NCI-H1417 (cell line): ENCODE data around the gene TMEM132D.

Experiments
- DNase-seq, 3 experiments: peaks; one replicate each; lab custom pipeline; 2025; lab: John Stamatoyannopoulos, UW

TMEM132D gene

GRCh38 chr12:129339336-129339735, 564.5 kb downstream of the TMEM132D start:
- DNase-seq, result no peak

GRCh38 chr12:129337413-129337812, 566.4 kb downstream of the TMEM132D start:
- DNase-seq, result no peak

- DNase-seq, result no peak
These were observed 568.1 kb downstream of the TMEM132D start for GRCh38 chr12:129335773-129336172.

GRCh38 chr12:129332286-129332685, 571.5 kb downstream of the TMEM132D start:
- peak in 1 of 3 experiments; percentile 70 for DNase-seq

- no peak for DNase-seq
These were observed 572.3 kb downstream of the TMEM132D start for GRCh38 chr12:129331356-129332085.

GRCh38 chr12:129328235-129328634, 575.6 kb downstream of the TMEM132D start:
- peak in 1 of 3 experiments; percentile 85 for DNase-seq

GRCh38 chr12:129325566-129325965, 578.3 kb downstream of the TMEM132D start:
- peak in 1 of 3 experiments; percentile 68 for DNase-seq

- no peak for DNase-seq
These were observed 591.8 kb downstream of the TMEM132D start for GRCh38 chr12:129312048-129312447.

GRCh38 chr12:129310346-129310745, 593.5 kb downstream of the TMEM132D start:
- no peak for DNase-seq

- DNase-seq, result peak in 1 of 3 experiments; percentile 7
These were observed 598.0 kb downstream of the TMEM132D start for GRCh38 chr12:129305851-129306250.

- DNase-seq, result no peak
These were observed 599.3 kb downstream of the TMEM132D start for GRCh38 chr12:129304529-129304928.

- no peak for DNase-seq
These were observed 603.8 kb downstream of the TMEM132D start for GRCh38 chr12:129300011-129300410.

- no peak for DNase-seq
These were observed 604.9 kb downstream of the TMEM132D start for GRCh38 chr12:129298921-129299320.

- no peak for DNase-seq
These were observed 607.2 kb downstream of the TMEM132D start for GRCh38 chr12:129296671-129297070.

- no peak for DNase-seq
These were observed 609.0 kb downstream of the TMEM132D start for GRCh38 chr12:129294868-129295267.

GRCh38 chr12:129279771-129280170, 624.1 kb downstream of the TMEM132D start:
- DNase-seq, result no peak

GRCh38 chr12:129276361-129277060, 627.3 kb downstream of the TMEM132D start:
- peak in 1 of 3 experiments; percentile 6 for DNase-seq

GRCh38 chr12:129269756-129270495, 633.9 kb downstream of the TMEM132D start:
- peak in 1 of 3 experiments; percentile 18 for DNase-seq

GRCh38 chr12:129258781-129259318, 645.0 kb downstream of the TMEM132D start:
- no peak for DNase-seq

GRCh38 chr12:129257524-129257923, 646.3 kb downstream of the TMEM132D start:
- no peak for DNase-seq

GRCh38 chr12:129246630-129247029, 657.2 kb downstream of the TMEM132D start:
- DNase-seq, result no peak

- DNase-seq, result no peak
These were observed 658.1 kb downstream of the TMEM132D start for GRCh38 chr12:129245769-129246168.
